CD4-positive, alpha-beta T cell treated with Interleukin-4 for 1 hour (primary cell): ENCODE results near the gene CLUH.
"Not testable (repeated sequence)": the region's sequence is repeated elsewhere in the genome, so short reads cannot be mapped to it uniquely, and the experiment has no call there.

Source experiments
- DNase-seq, 2 donors: peaks; one replicate each; pipeline ENCODE4 v3.0.0-alpha.2; 2020 to 2022

Gene CLUH

GRCh38 chr17:2701161-2701995 is 10.2 kb downstream of the CLUH start:
- DNase-seq: no peak

DNA sequence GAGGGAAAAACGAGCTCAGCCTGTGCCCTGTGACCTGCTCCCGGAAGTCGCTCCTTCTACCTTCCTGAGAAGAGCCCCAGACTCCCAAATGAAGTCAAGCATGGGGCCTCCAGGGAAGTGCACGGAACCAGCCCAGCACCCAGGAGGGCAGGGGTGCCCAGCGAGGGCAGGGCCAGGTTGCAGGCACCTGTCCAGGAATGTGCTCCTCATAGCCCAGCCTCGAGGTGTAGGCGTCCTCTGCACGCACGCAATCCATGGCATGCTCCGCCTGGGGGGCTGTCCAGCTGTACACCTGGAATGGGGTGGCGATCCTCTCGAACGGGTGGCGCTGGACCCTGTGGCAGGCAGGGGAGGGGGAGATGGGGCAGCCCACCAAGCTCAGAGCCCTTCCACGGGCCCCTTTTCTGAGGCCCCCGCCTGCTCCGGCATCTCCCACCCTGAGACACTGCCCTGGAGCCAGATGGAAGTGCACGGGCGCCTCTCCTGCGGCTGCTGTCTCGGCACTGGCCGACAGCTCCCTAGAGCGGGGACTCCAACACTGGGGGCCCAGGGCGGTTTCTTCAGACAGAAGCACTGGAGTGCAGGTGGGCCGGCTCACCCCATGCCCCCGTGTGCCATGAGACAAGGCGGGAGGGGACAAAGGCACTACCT is 10.9 kb downstream of the CLUH start:
- no peak for DNase-seq

GRCh38 chr17:2700030-2700490 is 11.5 kb downstream of the CLUH start:
- no peak for DNase-seq

DNA sequence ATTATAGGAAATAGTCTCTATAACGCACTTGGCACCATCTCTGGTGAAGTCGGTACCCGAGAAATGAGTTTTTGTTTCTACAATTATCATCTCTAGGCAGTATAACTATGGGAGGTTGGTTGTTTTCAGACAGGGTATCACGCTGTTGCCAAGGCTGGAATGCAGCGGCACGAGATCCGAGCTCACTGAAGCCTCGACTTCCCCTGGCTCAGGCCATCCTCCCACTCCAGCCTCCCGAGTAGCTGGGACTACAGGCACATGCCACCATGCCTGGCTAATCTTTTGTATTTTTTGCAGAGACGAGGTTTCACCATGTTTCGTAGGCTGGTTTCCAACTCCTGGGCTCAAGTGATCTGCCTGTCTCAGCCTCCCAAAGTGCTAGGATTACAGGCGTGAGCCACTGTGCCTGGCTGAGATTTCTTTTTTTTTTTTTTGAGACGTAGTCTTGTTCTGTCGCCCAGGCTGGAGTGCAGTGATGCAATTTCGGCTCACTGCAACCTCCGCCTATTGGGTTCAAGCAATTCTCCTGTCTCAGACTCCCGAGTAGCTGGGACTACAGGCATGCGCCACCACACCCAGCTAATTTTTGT is 12.3 kb downstream of the CLUH start:
- not testable (repeated sequence) for DNase-seq

DNA sequence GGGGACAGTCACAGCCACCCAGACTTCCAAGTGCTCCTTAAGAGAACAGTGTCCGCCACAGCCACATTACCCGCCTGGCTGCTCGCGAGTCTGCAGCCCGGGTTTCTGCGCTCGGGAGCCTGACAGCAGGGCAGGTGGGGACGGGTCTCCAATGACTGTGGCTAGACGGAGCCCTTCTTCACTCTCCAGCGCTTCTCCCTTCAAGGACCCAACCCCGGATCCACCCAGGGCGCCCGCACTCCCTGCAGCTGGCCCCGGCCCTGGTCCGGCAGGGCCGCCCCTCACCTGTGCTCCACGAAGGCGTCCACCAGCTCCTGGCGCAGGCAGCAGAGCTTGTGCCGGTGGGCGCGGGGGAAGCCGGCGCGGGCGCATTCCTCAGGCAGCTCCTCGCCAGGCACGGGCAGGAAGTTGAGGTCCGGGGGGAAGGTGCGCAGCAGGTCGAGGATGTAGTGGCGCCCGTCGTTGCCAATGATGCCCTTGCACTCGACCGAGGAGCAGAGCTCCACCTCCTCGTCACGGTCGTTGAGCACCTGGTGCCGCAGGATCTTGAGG is 13.9 kb downstream of the CLUH start:
- DNase-seq: no peak

GRCh38 chr17:2695961-2696760 is 15.4 kb downstream of the CLUH start:
- no peak for DNase-seq

- DNase-seq: no peak
Measured at GRCh38 chr17:2695243-2695960, 16.2 kb downstream of the CLUH start.

GRCh38 chr17:2694381-2695242 is 17.0 kb downstream of the CLUH start:
- DNase-seq: peak in 1 of 2 donors; percentile 6

DNA sequence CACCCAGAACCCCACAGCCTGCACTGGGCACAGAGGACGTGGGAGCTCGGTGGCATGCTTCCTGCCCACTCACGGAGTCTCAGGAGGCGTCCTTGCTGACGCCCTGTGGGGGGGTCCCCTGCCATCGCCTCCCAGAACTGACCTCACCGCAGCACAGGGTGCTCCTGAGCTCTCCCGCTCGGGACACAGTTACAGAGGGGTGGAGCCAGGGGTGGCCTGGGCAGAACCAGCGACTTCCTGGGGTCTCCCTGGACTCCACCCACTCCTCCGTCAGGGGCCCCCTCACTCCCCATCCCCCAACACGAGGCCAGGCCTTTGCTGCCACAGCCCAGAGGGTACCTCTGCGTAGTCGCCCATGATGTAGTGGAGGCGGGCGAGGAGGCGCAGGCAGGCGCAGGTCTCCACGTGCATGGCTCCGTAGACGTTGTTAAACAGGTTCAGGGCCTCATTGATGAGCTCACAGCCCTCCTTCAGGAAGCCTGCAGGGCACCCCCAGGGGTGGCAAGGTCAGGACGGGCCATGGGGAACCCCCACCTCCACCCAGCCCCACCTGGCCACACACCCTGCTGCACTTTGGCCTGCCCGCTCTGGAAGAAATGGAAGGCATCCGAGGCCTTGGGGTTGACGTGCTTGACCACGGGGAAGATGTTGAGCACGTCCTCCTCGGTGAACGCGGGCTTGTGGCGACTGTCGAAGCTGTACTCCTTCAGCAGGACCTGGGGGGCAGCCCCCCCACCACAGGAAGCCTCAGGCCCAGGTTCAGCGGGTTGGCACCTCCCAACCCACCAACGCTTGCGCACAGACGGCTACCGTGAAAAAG is 17.8 kb downstream of the CLUH start:
- peak in 1 of 2 donors; percentile 12 for DNase-seq

DNA sequence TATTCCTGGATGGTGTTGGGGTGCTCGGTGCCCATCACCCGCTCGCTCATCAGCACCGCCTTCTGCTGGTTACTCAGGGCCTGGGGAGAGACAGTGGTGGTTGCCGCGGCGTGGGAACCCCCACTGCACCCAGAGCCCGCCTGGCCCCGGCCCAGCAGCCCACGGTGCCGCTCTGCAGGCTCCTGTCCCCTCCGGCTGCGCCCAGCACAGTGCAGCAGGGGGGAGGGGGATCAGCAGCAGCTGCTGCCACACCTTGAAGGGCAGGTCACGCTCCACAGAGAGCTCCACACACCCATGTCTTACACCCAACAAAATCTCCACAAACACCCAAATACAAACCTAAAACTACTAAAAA is 18.8 kb downstream of the CLUH start:
- DNase-seq: no peak

DNA sequence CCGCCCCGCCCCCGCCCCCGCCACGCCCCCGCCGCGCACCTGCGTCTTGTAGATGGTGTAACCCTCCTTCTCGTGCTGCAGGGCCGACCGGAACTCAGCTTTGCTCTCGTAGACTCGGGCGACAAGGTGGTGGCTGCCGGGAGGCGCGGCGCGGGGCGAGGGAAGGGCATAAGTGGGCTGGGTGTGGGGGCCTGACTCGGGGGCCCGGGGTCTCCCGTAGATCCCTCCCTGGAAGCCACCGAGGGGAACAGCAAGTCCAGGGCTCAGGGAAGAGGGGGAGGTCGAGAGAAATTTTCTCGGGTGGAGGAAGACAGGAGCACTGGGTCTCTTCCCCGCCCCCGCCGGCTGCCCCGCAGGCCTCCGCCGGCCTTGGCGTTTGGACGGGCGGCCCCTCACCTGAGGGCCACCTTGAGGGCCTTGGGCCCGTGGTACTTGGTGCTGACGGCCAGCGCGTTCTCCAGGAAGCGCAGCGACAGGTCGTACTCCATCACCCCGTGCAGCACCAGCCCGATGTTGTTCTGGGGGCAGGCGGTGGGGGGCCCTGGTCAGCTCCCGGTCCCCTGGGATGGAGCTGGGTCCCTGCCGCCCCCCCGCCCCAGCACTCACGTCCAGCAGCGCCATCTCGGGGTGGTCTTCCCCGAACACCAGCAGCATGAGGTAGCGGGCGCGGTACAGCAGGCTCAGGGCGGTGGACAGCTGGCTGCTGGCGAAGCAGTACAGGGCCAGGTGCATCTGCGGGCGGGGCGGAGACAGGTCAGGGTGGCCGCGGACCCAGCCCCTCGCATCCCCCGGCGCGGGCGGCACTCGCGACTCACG is 19.4 kb downstream of the CLUH start:
- DNase-seq: peak in 1 of 2 donors; percentile 8

DNA sequence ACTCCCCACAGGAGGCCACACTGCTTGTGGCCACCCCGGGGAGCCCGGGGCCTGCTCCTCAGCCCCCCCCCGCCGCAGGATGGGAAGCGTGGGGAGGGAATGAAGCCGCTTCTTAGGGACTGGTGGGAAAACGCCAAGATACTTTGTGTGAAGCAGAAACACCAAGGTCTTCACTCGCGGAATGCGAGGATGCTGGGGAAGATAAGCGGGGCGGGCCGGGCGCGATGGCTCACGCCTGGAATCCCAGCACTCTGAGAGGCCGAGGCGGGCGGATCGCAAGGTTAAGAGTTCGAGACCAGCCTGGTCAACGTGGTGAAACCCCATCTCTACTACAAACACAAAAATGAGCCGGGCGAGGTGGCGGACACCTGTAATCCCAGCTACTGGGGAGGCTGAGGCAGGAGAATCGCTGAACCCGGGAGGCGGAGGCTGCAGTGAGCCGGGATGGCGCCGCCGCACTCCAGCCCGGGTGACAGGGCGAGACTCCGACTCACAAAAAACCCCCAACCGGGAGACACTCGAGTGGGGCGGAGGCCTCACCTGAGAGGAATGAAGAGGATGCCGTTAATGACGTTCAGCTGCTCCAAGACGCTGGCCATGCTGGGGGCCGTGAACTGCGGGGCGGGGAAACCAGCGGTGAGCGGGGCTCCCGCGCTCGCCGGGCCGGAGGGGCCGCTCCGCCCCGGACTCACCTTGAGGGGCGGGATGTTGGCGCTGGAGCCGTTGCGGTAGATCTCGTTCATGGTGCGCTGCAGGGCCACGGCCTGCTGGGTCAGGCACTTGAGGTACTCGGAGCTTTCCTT is 20.3 kb downstream of the CLUH start:
- DNase-seq: no peak

DNA sequence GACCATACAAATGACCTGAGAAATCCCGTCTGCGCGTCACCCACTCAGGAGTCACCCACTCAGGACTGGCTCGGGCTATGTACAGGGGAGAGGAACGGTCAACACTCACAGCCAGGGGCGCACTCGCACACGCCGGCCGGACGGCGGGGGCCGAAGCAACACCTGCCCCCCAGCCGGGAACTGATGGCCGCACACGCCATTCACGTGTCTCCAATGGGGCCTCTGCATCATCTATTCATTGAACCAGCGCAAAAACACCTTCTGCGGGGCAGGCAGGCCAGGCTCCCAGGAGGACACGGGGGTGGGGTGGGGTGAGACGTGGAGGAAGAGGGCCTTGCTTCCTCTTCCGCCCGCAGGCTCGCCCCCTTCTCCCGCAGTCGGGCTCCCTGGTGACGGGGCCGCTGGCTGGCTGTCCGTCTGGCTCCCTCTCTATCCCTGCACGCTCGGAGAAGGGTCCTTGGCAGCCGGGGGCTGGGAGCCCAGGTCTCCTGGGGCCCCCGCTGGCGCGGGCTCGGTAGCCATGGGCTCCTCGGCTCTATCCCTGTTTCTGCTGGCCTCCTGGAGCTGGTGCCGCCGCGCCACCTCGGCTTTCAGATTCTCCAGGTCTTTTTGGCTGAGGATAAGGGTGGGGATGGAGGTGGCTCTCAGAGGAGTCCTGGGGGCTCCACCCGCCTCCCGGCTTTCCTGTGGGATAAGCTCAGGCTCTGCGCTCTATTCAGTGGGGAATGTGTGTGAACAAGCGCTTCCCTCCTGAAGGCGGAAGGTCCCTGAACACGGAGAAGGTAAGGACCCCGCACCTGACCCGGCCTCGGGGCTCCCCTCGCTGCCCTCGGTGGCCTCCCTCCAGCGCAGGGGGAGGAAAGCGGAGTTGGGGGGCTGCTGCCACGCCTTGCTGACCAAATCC is 21.1 kb downstream of the CLUH start:
- no peak for DNase-seq

DNA sequence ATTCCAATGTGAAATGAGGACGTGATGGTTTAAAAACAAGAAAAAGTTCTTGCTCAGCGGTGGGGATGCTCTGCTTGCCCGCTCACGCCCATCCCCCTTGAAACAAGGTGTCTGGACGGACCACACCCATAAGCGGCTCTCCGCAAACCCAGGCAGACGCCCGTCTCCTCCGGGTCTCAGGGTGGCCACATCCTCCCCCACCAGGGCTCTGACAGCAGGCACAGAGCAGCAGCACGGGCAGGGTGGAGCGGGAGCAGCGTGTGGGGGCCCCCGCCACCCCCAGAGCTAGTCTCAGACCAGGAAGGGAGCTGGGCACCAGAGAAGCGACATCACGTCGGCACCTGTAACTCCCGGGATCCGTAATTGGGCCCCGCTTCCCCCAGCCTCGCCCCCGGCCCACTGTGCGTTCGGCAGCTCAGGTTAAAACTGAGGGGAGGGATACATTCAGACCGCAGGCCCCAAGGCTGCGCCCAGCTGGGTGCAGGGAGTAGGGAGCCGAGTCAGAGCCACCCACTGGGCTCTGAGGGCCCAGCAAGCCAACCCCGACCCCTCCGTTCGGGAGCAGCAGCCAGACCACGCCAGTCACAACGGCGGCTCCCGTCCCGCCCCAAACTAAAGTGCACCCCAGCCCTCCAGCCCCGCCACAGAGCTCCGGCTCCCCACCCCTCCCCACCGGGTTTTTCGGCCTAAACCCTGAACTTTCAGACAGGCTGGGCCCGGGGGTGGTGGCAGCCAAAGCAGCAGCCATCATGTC is 22.0 kb downstream of the CLUH start:
- DNase-seq: peak; percentile 36 to 59

GRCh38 chr17:2688351-2689342 is 22.9 kb downstream of the CLUH start:
- no peak for DNase-seq
